Measurements from ENCODE around the gene HOXA13. TPM values are rescaled to one million over a fixed set of nuclear protein-coding genes. Genes with fewer than 3 reads are reported as not detected.

Gene HOXA13
- total RNA-seq, 1 experiment from 2014 or later = not detected

DNA sequence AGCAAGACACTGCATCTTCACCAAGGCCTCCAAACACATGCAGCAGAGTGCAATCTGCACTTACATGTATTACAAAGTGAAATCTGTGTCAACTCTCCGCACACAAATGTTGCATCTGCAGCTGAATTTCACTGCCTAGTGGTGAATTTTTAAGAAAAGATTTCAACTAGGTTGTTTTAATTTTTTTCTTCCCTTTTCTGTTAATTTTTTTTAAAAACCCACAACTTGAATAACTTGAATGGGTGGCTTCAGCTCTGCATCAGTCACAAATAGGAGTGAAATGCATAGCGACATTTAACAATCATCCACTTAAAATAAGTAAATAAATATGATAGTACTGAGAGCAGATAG, 5.9 kb downstream of the HOXA13 start:
- H4K5ac ChIP-seq (ENCODE audit: insufficient read length, low read depth, low read length) = no peak overlapping the region
- H2BK15ac ChIP-seq (ENCODE audit: low read depth, low read length) = no peak overlapping the region
- no peaks in the 10 kb centered on the region for H3K23me2 ChIP-seq (ENCODE audit: insufficient read length, low read depth, low read length, poor library complexity, severe bottlenecking)
- Mint-ChIP-seq H3K4me3 (no peak overlapping the region), H3K27me3 (ENCODE audit: low read depth) (peaks cover 100% of the 10 kb centered on the region), H3K4me1 (peaks cover 0 to 9% of the 10 kb centered on the region in 2 experiments; a peak in 3 of 4 replicates), H3K36me3 (ENCODE audit: insufficient read depth in 1 of 3, low read depth in 3 of 3) (no peaks in the 10 kb centered on the region; a peak in 2 of 7 replicates), H3K27ac (no peak overlapping the region), H3K9me3 (peaks cover 3 to 14% of the 10 kb centered on the region in 2 experiments; a peak in 2 of 5 replicates)
- TF ChIP-seq, protein P1, sequence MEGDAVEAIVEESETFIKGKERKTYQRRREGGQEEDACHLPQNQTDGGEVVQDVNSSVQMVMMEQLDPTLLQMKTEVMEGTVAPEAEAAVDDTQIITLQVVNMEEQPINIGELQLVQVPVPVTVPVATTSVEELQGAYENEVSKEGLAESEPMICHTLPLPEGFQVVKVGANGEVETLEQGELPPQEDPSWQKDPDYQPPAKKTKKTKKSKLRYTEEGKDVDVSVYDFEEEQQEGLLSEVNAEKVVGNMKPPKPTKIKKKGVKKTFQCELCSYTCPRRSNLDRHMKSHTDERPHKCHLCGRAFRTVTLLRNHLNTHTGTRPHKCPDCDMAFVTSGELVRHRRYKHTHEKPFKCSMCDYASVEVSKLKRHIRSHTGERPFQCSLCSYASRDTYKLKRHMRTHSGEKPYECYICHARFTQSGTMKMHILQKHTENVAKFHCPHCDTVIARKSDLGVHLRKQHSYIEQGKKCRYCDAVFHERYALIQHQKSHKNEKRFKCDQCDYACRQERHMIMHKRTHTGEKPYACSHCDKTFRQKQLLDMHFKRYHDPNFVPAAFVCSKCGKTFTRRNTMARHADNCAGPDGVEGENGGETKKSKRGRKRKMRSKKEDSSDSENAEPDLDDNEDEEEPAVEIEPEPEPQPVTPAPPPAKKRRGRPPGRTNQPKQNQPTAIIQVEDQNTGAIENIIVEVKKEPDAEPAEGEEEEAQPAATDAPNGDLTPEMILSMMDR (conservative IDR thresholded peaks at IDR 0.05) = no peak
- no peak overlapping the region for H2BK12ac ChIP-seq (ENCODE audit: insufficient read length, low read depth, low read length)
- no peaks in the 10 kb centered on the region for H3K9me3 ChIP-seq (ENCODE audit: control insufficient read depth, low read depth, low read length)
- no peak overlapping the region for H3K23ac ChIP-seq (ENCODE audit: insufficient read length, low read depth, low read length)
- no peak overlapping the region for H3K14ac ChIP-seq (ENCODE audit: insufficient read depth, low read length)
- H3K9ac ChIP-seq (ENCODE audit: extremely low read depth, insufficient read length, low read length) = no peak overlapping the region
- no peak overlapping the region for H2AK5ac ChIP-seq (ENCODE audit: insufficient read length, low read length)
- H3K79me2 ChIP-seq (ENCODE audit: insufficient read depth, low read length) = no peaks in the 10 kb centered on the region
- H2BK5ac ChIP-seq (ENCODE audit: insufficient read length, low read length) = no peak overlapping the region
- no CpG with 5 or more reads among the region's 2 CpGs for WGBS (ENCODE audit: extremely low coverage, insufficient read length, low lambda C conversion rate)
- no peak overlapping the region for H2BK120ac ChIP-seq (ENCODE audit: low read depth, low read length, poor library complexity, severe bottlenecking)
- H4K20me1 ChIP-seq (ENCODE audit: control insufficient read depth, insufficient read depth, insufficient read length) = no peaks in the 10 kb centered on the region
- no peak overlapping the region for H2BK20ac ChIP-seq (ENCODE audit: low read depth, low read length, poor library complexity, severe bottlenecking)
- no peak overlapping the region for H3K56ac ChIP-seq (ENCODE audit: insufficient read length, low read depth, low read length)
- no peak overlapping the region for H2AFZ ChIP-seq (ENCODE audit: low read length)
- DNase-seq = no peak
- H3K4ac ChIP-seq (ENCODE audit: low read depth, low read length) = no peak overlapping the region
- no peaks in the 10 kb centered on the region for H3K4me1 ChIP-seq (ENCODE audit: insufficient read depth, low read length)
- H3K27me3 ChIP-seq (ENCODE audit: insufficient read depth, low read length) = peaks cover 92% of the 10 kb centered on the region
- H3T11ph ChIP-seq (ENCODE audit: low read length) = no peak overlapping the region
- H3K79me1 ChIP-seq (ENCODE audit: insufficient read depth, low read depth, low read length, poor library complexity, severe bottlenecking) = no peaks in the 10 kb centered on the region
- H3K4me2 ChIP-seq (ENCODE audit: insufficient read depth, insufficient read length, low read length) = no peak overlapping the region
- H3K27ac ChIP-seq (ENCODE audit: insufficient read length, low read depth, low read length) = no peak overlapping the region
- H4K91ac ChIP-seq (ENCODE audit: insufficient read length, low read depth, low read length) = no peak overlapping the region
- H4K8ac ChIP-seq (replicated peaks; ENCODE audit: insufficient read length, low read depth, low read length) = no peak overlapping the region
- no peak overlapping the region for H3K18ac ChIP-seq (ENCODE audit: insufficient read length, low read depth, low read length)

Measured in H9 (cell line).